HepG2 (cell line): ENCODE data around the gene FRS2. TPM values are rescaled to one million over a fixed set of nuclear protein-coding genes. Genes with fewer than 3 reads are reported as not detected.

ENCODE experiments used
- ATAC-seq: fragments of 200-7000 bp; cut with Tn5 transposase; 3 replicates; pipeline ENCODE4 v1.9.1; 2020; ENCODE audit warnings: mild to moderate bottlenecking, moderate library complexity
- BruUV-seq: library from RNA; stranded (reverse); fragments of 400-500 nt; replicated peaks from 2 replicates; lab custom pipeline; 2021; lab: Mats Ljungman, UMichigan
- CTCF ChIA-PET: fragments of 300-600 bp; formaldehyde crosslinking; extraction: SDS; loops from one replicate; lab custom pipeline; 2021; ENCODE audit warnings: low total read pairs, inconsistent platforms, low intra/inter-chr PET ratio; lab: Yijun Ruan, JAX
- POLR2A ChIA-PET: fragments of 350-600 bp; sonication (Branson Sonifier 250); formaldehyde crosslinking; loops from one replicate; lab custom pipeline; 2020; ENCODE audit warnings: antibody characterized with exemption, inconsistent platforms; lab: Yijun Ruan, JAX
- DNase-seq: peaks from one replicate; pipeline ENCODE4 v3.0.0-alpha.2; 2015; ENCODE audit warnings: low spot score
- FAIRE-seq: peaks from 3 replicates; lab custom pipeline; 2011; peaks lifted over from hg19 to GRCh38; lab: Jason Lieb, UNC
- H2AFZ ChIP-seq: one replicate; pipeline ENCODE4 v1.6.1; 2011; ENCODE audit warnings: low read length, inconsistent platforms
- H3K27ac ChIP-seq: fragments of 300-600 bp; 3 replicates; pipeline ENCODE4 v1.8.0; 2011; ENCODE audit warnings: mixed run types, mild to moderate bottlenecking, mixed read lengths, low read length, inconsistent platforms; ENCODE audit not compliant: insufficient read depth; ENCODE audit errors: extremely low read length
- H3K27me3 ChIP-seq, 2 experiments: fragments of 200-600 bp in 1 of 2; 2 replicates in 1 of 2; 3 replicates in 1 of 2; pipeline versions ENCODE4 v1.6.0 to v1.8.0; 2011; ENCODE audit warnings: low read length in 2 of 2, mild to moderate bottlenecking in 2 of 2, moderate library complexity in 2 of 2, inconsistent platforms in 1 of 2; ENCODE audit not compliant: insufficient read depth in 2 of 2, control insufficient read depth in 1 of 2
- H3K36me3 ChIP-seq, 2 experiments: fragments of 200-600 bp in 1 of 2; replicated peaks in 1 of 2; 2 replicates in 1 of 2; 3 replicates in 1 of 2; pipeline versions ENCODE4 v1.5.1 to v1.8.0; 2011; ENCODE audit warnings: low read length in 2 of 2, inconsistent platforms in 1 of 2; ENCODE audit not compliant: insufficient read depth in 2 of 2, control insufficient read depth in 1 of 2
- H3K4me1 ChIP-seq: 2 replicates; pipeline ENCODE4 v1.5.1; 2012; ENCODE audit warnings: low read length, inconsistent platforms; ENCODE audit not compliant: insufficient read depth
- H3K4me2 ChIP-seq: 2 replicates; pipeline ENCODE4 v1.6.0; 2011; ENCODE audit warnings: low read depth, low read length, inconsistent platforms
- H3K4me3 ChIP-seq, 3 experiments: fragments of 200-600 bp in 1 of 3; sonication (generic), shearing (Covaris generic) in 1 of 3; replicated peaks in 1 of 3; 2 replicates each; pipeline ENCODE4 v1.5.1; 2011 to 2016; ENCODE audit warnings: low read length in 3 of 3, inconsistent platforms in 2 of 3, low read depth in 2 of 3, mild to moderate bottlenecking in 2 of 3, control low read depth in 1 of 3, mixed read lengths in 1 of 3; ENCODE audit not compliant: insufficient read depth in 1 of 3
- H3K79me2 ChIP-seq: one replicate; pipeline ENCODE4 v1.6.1; 2011; ENCODE audit warnings: low read length, inconsistent platforms; ENCODE audit not compliant: insufficient read depth
- H3K9ac ChIP-seq: 2 replicates; pipeline ENCODE4 v1.6.0; 2011; ENCODE audit warnings: mild to moderate bottlenecking, low read depth, low read length, inconsistent platforms; ENCODE audit not compliant: insufficient read depth
- H3K9me3 ChIP-seq: 2 replicates; pipeline ENCODE4 v1.5.1; 2012; ENCODE audit warnings: mild to moderate bottlenecking, low read length
- H4K20me1 ChIP-seq: 2 replicates; pipeline ENCODE4 v1.6.0; 2011; ENCODE audit warnings: inconsistent platforms, mild to moderate bottlenecking, low read length, moderate library complexity; ENCODE audit not compliant: insufficient read depth
- HNF4A ChIP-seq: sonication (generic); formaldehyde crosslinking; IDR thresholded peaks from 2 replicates; pipeline ENCODE4 v1.4.0; 2020; ENCODE audit warnings: missing genetic modification reagents
- KLF12 ChIP-seq: sonication (generic); formaldehyde crosslinking; IDR thresholded peaks from 2 replicates; pipeline ENCODE4 v1.4.0; 2020; ENCODE audit warnings: missing genetic modification reagents, borderline replicate concordance
- MATR3 ChIP-seq: sonication (generic); formaldehyde crosslinking; IDR thresholded peaks from 2 replicates; pipeline ENCODE4 v1.4.0; 2020; ENCODE audit warnings: missing genetic modification reagents
- MTF1 ChIP-seq: sonication (generic); formaldehyde crosslinking; IDR thresholded peaks from 2 replicates; pipeline ENCODE4 v1.5.0; 2020; ENCODE audit warnings: missing genetic modification reagents
- NFE2L1 ChIP-seq: sonication (generic); formaldehyde crosslinking; IDR thresholded peaks from 2 replicates; pipeline ENCODE4 v1.4.0; 2020; ENCODE audit warnings: missing genetic modification reagents, mild to moderate bottlenecking, borderline replicate concordance
- NR2F1 ChIP-seq, 2 experiments: fragments of 450-650 bp in 1 of 2; formaldehyde crosslinking in 1 of 2; IDR thresholded peaks; 2 replicates each; pipeline versions ENCODE4 v1.5.0 to v1.6.1; 2016 to 2020; ENCODE audit warnings: mild to moderate bottlenecking in 1 of 2, missing compliant biosample characterization in 1 of 2, missing genetic modification reagents in 1 of 2, moderate library complexity in 1 of 2
- ONECUT2 ChIP-seq: sonication (generic); formaldehyde crosslinking; IDR thresholded peaks from 2 replicates; pipeline ENCODE4 v1.4.0; 2020; ENCODE audit warnings: missing genetic modification reagents
- POLR2AphosphoS5 ChIP-seq: IDR thresholded peaks from 2 replicates; pipeline ENCODE4 v1.6.1; 2012; ENCODE audit warnings: low read depth, low read length
- PTBP1 ChIP-seq: fragments of 200-400 bp; formaldehyde crosslinking; IDR thresholded peaks from 2 replicates; pipeline ENCODE4 v1.6.1; 2018; ENCODE audit warnings: low read length, low read depth; ENCODE audit not compliant: poor library complexity, severe bottlenecking
- RBAK ChIP-seq: sonication (generic); formaldehyde crosslinking; IDR thresholded peaks from 2 replicates; pipeline ENCODE4 v1.5.1; 2020; ENCODE audit warnings: mild to moderate bottlenecking, missing genetic modification reagents
- ZNF230 ChIP-seq: sonication (generic); formaldehyde crosslinking; IDR thresholded peaks from 2 replicates; pipeline ENCODE4 v1.4.0; 2020; ENCODE audit warnings: mild to moderate bottlenecking, missing genetic modification reagents
- ZNF605 ChIP-seq: sonication (generic); formaldehyde crosslinking; IDR thresholded peaks from 2 replicates; pipeline ENCODE4 v1.8.0; 2022; ENCODE audit warnings: mild to moderate bottlenecking, missing genetic modification reagents
- ZNF615 ChIP-seq: sonication (generic); formaldehyde crosslinking; IDR thresholded peaks from 2 replicates; pipeline ENCODE4 v1.5.0; 2020; ENCODE audit warnings: mild to moderate bottlenecking, missing genetic modification reagents, borderline replicate concordance
- ZNF792 ChIP-seq: IDR thresholded peaks from 2 replicates; pipeline ENCODE4 v1.6.1; 2016
- WGBS: methylation state at CpG from one replicate; pipeline ENCODE4 v1.1.6; 2017; ENCODE audit warnings: low lambda C conversion rate; 5-methylcytosine and 5-hydroxymethylcytosine counted together
- in situ Hi-C: cut with HindIII; loops from 2 replicates; pipeline ENCODE4 v1.10.0; 2017; ENCODE audit warnings: low pct_unique_long_range_greater_than_20kb; ENCODE audit not compliant: extremely low pct_ligation_motif_present
- intact Hi-C: fragments of 100-400 bp; cut with micrococcal nuclease; formaldehyde crosslinking; loops from one replicate; pipeline ENCODE4 v1.10.0; 2022; ENCODE audit not compliant: unreplicated experiment
- polyA plus RNA-seq, 8 experiments: library from polyadenylated mRNA; depleted of rRNA in 3 of 8; stranded (reverse) in 7 of 8; unstranded in 1 of 8; fragments of >200 nt; fragmentation: Illumina TruSeq in 4 of 8; extraction: Trizol in 4 of 8; gene quantifications; 2 replicates each; pipeline versions ENCODE4 v1.2.1 to v1.2.3, GENCODE V29; 2011 to 2016; ENCODE audit warnings: low read depth in 4 of 8, missing spikeins in 1 of 8, mixed read lengths in 1 of 8; ENCODE audit not compliant: insufficient read depth in 1 of 8
- total RNA-seq, 5 experiments: library from RNA; depleted of rRNA; stranded (reverse); fragments of >200 nt; fragmentation: Illumina TruSeq; extraction: Trizol; gene quantifications; 2 replicates each; pipeline ENCODE4 v1.2.3, GENCODE V29; 2016; ENCODE audit warnings: low read depth in 1 of 5
- TF ChIP-seq, protein P1 (sequence below): sonication (generic); formaldehyde crosslinking; conservative IDR thresholded peaks from 2 replicates; pipeline ENCODE4 v1.5.0; 2020; ENCODE audit warnings: missing genetic modification reagents
- TF ChIP-seq, protein P2 (sequence below): IDR thresholded peaks from 2 replicates; pipeline ENCODE4 v1.6.1; 2016; ENCODE audit warnings: missing compliant biosample characterization, missing genetic modification reagents, borderline replicate concordance
- TF ChIP-seq, protein P3 (sequence below): sonication (generic); formaldehyde crosslinking; IDR thresholded peaks from 2 replicates; pipeline ENCODE4 v1.4.0; 2020; ENCODE audit warnings: missing genetic modification reagents

FRS2 gene
- total and polyA plus RNA-seq, 2 of the 13 experiments (the other 11 are each of a cell fraction or from before 2014, with no cell fraction given), result 8.3 to 16.8 TPM

DNA sequence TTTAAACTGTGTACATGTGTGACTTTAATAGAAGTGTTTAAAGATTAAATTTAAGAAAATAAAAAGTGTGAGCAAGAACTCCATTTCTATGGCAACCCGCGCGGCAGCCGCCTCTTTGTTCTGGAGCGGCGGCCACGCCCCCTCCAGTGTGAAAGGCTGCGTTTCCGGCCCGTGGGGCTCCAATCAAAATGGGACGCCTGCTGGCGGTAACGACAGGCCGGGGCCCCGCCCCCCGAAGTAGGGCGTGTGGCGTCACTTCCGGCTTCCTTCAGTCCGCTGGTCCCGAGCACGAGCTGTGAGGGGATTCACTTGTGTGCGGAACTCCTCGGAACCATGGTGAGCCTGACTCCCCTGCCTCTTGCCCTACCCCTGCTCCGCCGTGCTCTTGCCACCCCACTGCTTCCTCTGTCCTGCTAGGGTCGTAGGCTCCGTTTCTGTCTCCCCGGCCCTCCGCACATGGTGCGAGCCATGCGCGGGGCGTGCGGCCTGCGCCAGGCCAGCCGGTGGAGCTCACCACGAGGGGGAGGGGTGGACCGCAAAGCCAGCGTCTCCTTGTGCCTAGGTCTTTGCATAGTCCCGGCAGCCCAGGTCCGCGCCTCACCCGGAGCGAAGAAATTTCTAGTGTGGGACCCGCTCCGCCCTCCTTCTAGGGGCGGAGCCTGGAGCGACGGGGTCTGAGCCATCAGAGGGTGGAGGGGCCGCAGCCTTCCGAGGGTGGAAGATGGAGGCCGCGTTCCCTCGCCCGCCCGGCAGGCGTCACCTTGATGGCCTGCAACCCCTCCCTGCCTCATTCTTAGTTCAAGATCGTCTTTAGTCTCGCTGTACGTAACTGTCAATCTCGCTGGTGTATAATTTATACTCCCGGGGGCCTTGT, 115.2 kb downstream of the FRS2 start, which contains the start of gene CCT2:
Gene CCT2, plus strand, starts transcription at position 271 of the 874 bp plus-strand sequence. Its CDS starts 63 bp downstream, at position 334.
- peak within 1 kb of the TSS; percentile 93 for H3K4me2 ChIP-seq
- peaks cover 15% of the 10 kb centered on the region for H3K4me1 ChIP-seq
- H3K9me3 ChIP-seq, result no peaks in the 10 kb centered on the region
- H3K27ac ChIP-seq, result peak within 1 kb of the TSS; percentile 93
- BruUV-seq, result TSS peak; percentile 94
- peak within 1 kb of the TSS; percentile 89 to 100 (median 94) for H3K4me3 ChIP-seq
- peaks cover 28% of the 10 kb centered on the region for H3K79me2 ChIP-seq
- peaks cover 17% of the 10 kb centered on the region for H4K20me1 ChIP-seq
- peak; percentile 47 for FAIRE-seq
- WGBS, result 1% methylated on average over 46 of the region's 63 CpGs
- DNase-seq, result peak; percentile 90
- peak; percentile 94 for ATAC-seq
- no peaks in the 10 kb centered on the region; a peak in 1 of 5 replicates for H3K27me3 ChIP-seq
- intact Hi-C loops (loop anchor here (5.0 kb wide), 1 partner anchor 228 kb away; the partner anchor contains the start of gene YEATS4), in situ Hi-C loops (no loop called here)
- peaks cover 8 to 32% of the 10 kb centered on the region in 2 experiments for H3K36me3 ChIP-seq
- ChIA-PET CTCF (no interaction called here), POLR2A (interaction anchor here (0.6 to 1.8 kb wide), 8 partner anchors 8 to 321 kb away, joined by 3 to 7 read pairs (median 3); partner anchors contain the start of gene LYZ)
- H3K9ac ChIP-seq, result peak within 1 kb of the TSS; percentile 99
- H2AFZ ChIP-seq, result peak within 1 kb of the TSS; percentile 77
- TF ChIP-seq NFE2L1 (no peak), MTF1 (CRISPR knock-in tag) (peak; percentile 67; the same call in 1 of the 2 replicates), NR2F1 (CRISPR knock-in tag; IDR thresholded peaks at IDR 0.05) (no peak), MATR3 (no peak), ZNF605 (CRISPR knock-in tag) (peak; percentile 95), ZNF792 (CRISPR knock-in tag) (peak; percentile 47; the same call in 1 of the 2 replicates), KLF12 (CRISPR knock-in tag) (peak; percentile 73; the same call in 1 of the 2 replicates), HNF4A (CRISPR knock-in tag) (0 out of 2 replicates have a peak, but pooled peaks have one; percentile 12), ZNF230 (peak; percentile 91), ONECUT2 (CRISPR knock-in tag) (peak; percentile 48; the same call in 1 of the 2 replicates), PTBP1 (peak; percentile 77), ZNF615 (CRISPR knock-in tag) (no peak; the same call in 1 of the 2 replicates), RBAK (CRISPR knock-in tag) (no peak), POLR2AphosphoS5 (peak; percentile 98)
- TF ChIP-seq, protein P1, sequence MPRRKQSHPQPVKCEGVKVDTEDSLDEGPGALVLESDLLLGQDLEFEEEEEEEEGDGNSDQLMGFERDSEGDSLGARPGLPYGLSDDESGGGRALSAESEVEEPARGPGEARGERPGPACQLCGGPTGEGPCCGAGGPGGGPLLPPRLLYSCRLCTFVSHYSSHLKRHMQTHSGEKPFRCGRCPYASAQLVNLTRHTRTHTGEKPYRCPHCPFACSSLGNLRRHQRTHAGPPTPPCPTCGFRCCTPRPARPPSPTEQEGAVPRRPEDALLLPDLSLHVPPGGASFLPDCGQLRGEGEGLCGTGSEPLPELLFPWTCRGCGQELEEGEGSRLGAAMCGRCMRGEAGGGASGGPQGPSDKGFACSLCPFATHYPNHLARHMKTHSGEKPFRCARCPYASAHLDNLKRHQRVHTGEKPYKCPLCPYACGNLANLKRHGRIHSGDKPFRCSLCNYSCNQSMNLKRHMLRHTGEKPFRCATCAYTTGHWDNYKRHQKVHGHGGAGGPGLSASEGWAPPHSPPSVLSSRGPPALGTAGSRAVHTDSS (CRISPR knock-in tag), result peak; percentile 91; the same call in 1 of the 2 replicates
- TF ChIP-seq, protein P2, sequence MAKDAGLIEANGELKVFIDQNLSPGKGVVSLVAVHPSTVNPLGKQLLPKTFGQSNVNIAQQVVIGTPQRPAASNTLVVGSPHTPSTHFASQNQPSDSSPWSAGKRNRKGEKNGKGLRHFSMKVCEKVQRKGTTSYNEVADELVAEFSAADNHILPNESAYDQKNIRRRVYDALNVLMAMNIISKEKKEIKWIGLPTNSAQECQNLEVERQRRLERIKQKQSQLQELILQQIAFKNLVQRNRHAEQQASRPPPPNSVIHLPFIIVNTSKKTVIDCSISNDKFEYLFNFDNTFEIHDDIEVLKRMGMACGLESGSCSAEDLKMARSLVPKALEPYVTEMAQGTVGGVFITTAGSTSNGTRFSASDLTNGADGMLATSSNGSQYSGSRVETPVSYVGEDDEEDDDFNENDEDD (CRISPR knock-in tag), result peak; percentile 80
- TF ChIP-seq, protein P3, sequence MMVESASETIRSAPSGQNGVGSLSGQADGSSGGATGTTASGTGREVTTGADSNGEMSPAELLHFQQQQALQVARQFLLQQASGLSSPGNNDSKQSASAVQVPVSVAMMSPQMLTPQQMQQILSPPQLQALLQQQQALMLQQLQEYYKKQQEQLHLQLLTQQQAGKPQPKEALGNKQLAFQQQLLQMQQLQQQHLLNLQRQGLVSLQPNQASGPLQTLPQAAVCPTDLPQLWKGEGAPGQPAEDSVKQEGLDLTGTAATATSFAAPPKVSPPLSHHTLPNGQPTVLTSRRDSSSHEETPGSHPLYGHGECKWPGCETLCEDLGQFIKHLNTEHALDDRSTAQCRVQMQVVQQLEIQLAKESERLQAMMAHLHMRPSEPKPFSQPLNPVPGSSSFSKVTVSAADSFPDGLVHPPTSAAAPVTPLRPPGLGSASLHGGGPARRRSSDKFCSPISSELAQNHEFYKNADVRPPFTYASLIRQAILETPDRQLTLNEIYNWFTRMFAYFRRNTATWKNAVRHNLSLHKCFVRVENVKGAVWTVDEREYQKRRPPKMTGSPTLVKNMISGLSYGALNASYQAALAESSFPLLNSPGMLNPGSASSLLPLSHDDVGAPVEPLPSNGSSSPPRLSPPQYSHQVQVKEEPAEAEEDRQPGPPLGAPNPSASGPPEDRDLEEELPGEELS (CRISPR knock-in tag), result peak; percentile 57; the same call in 1 of the 2 replicates
